Caco-2 (cell line): Measurements from ENCODE around the gene RNF167. TPM values are rescaled to one million over a fixed set of nuclear protein-coding genes. Genes with fewer than 3 reads are reported as not detected.
"Not testable (repeated sequence)": the region's sequence is repeated elsewhere in the genome, so short reads cannot be mapped to it uniquely, and the experiment has no call there.

Experiments used
- BruUV-seq: library from RNA; stranded (reverse); fragments of 400-500 nt; replicated peaks from 2 replicates; lab custom pipeline; 2021; lab: Mats Ljungman, UMichigan
- CTCF ChIA-PET: fragments of 300-600 bp; sonication (Branson Sonifier 250); formaldehyde crosslinking; loops from one replicate; lab custom pipeline; 2022; ENCODE audit warnings: antibody characterized with exemption; lab: Charles Lee
- POLR2A ChIA-PET: fragments of 300-600 bp; sonication (Branson Sonifier 250); formaldehyde crosslinking; loops from one replicate; lab custom pipeline; 2022; ENCODE audit warnings: antibody characterized with exemption; lab: Charles Lee
- DNase-seq, 2 experiments: peaks; one replicate each; pipeline versions ENCODE4 v3.0.0 to v3.0.0-alpha.2; 2020 to 2022
- H3K27me3 ChIP-seq: replicated peaks from 2 replicates; pipeline ENCODE4 v1.6.0; 2011; ENCODE audit warnings: low read length; ENCODE audit not compliant: control insufficient read depth, insufficient read depth
- H3K36me3 ChIP-seq: 2 replicates; pipeline ENCODE4 v1.5.1; 2011; ENCODE audit warnings: low read length; ENCODE audit not compliant: control insufficient read depth, insufficient read depth
- H3K4me1 ChIP-seq: fragments of 250-450 bp; sonication (Bioruptor Pico); 2 replicates; pipeline ENCODE4 v1.5.1; 2020; ENCODE audit warnings: mild to moderate bottlenecking
- H3K4me3 ChIP-seq: 2 replicates; pipeline ENCODE4 v1.5.1; 2011; ENCODE audit warnings: low read depth, mild to moderate bottlenecking, control low read depth, low read length
- H3K9me3 ChIP-seq: fragments of 250-450 bp; sonication (Bioruptor Pico); 2 replicates; pipeline ENCODE4 v1.5.1; 2020; ENCODE audit warnings: mild to moderate bottlenecking, moderate library complexity
- H3K27ac Mint-ChIP-seq: one replicate; pipeline ENCODE4 v1.8.0; 2022; ENCODE audit warnings: mixed read lengths; ENCODE audit not compliant: unreplicated experiment
- H3K27me3 Mint-ChIP-seq: one replicate; pipeline ENCODE4 v1.8.0; 2022; ENCODE audit warnings: mixed read lengths; ENCODE audit not compliant: insufficient read depth, unreplicated experiment
- H3K36me3 Mint-ChIP-seq: one replicate; pipeline ENCODE4 v1.8.0; 2022; ENCODE audit warnings: mild to moderate bottlenecking, mixed read lengths; ENCODE audit not compliant: insufficient read depth, unreplicated experiment
- H3K4me1 Mint-ChIP-seq: one replicate; pipeline ENCODE4 v1.8.0; 2022; ENCODE audit warnings: low read depth, mixed read lengths; ENCODE audit not compliant: unreplicated experiment
- H3K4me3 Mint-ChIP-seq: one replicate; pipeline ENCODE4 v1.8.0; 2022; ENCODE audit warnings: mild to moderate bottlenecking, moderate library complexity, mixed read lengths; ENCODE audit not compliant: unreplicated experiment
- H3K9me3 Mint-ChIP-seq: one replicate; pipeline ENCODE4 v1.8.0; 2022; ENCODE audit warnings: mixed read lengths; ENCODE audit not compliant: unreplicated experiment
- intact Hi-C: fragments of 100-400 bp; cut with micrococcal nuclease; formaldehyde crosslinking; loops from one replicate; pipeline ENCODE4 v1.10.0; 2022; ENCODE audit not compliant: unreplicated experiment
- total RNA-seq: library from RNA; stranded (reverse); gene quantifications from 2 replicates; pipeline ENCODE4 v1.2.3, GENCODE V29; 2022
- TF ChIP-seq, protein P1 (sequence below), 2 experiments: fragments of 200-600 bp in 1 of 2; IDR thresholded peaks; 1 replicate in 1 of 2; 2 replicates in 1 of 2; pipeline versions ENCODE4 v1.5.1 to v1.8.0; 2011 to 2022; ENCODE audit warnings: antibody characterized with exemption in 1 of 2, control low read depth in 1 of 2, inconsistent platforms in 1 of 2, low read depth in 1 of 2, low read length in 1 of 2, mild to moderate bottlenecking in 1 of 2, moderate library complexity in 1 of 2; ENCODE audit not compliant: insufficient read depth in 1 of 2, severe bottlenecking in 1 of 2, unreplicated experiment in 1 of 2

The RNF167 gene
- total RNA-seq, 1 experiment from 2014 or later, result 60.9 TPM

DNA sequence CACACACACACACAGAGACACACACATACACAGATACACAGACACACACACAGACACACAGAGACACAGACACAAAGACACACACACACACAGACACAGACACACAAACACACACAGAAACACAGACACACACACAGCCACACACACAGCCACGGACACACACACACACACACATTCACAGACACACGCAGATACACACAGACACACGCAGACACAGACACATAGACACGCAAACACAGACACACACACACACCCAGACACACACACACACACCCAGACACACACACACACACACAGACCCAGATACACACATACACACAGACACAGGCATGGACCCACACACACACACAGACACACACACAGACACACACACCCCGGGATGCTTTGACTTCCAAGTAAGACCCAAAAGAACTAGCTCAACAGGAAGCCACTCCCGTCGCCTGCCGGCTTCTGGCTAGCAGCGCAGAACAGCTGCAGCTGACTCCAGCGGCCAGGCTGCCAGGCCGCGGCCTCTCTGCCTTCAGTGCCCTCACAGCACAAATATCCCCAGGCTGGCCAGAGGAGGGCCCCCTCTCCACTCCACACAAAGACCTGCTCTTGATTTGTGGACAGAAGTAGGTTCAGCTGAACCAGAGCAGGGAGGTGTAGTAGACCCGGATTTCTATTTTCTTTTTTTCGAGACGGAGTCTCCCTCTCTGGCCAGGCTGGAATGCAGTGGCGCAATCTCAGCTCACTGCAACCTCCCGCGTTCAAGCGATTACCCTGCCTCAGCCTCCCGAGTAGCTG, 31.2 kb upstream of the RNF167 start:
- Mint-ChIP-seq H3K27ac (no peak overlapping the region), H3K9me3 (no peaks in the 10 kb centered on the region), H3K4me3 (no peak overlapping the region), H3K36me3 (no peaks in the 10 kb centered on the region), H3K4me1 (no peaks in the 10 kb centered on the region), H3K27me3 (no peaks in the 10 kb centered on the region)
- Histone ChIP-seq H3K4me1 (peaks cover 6% of the 10 kb centered on the region), H3K4me3 (no peak overlapping the region), H3K36me3 (no peaks in the 10 kb centered on the region), H3K9me3 (no peaks in the 10 kb centered on the region), H3K27me3 (no peaks in the 10 kb centered on the region)
- peak; percentile 80 to 86 for DNase-seq
- intact Hi-C loops, result loop anchor here (1.0 kb wide), 1 partner anchor 30 kb away; no protein-coding TSS in a partner anchor
- TF ChIP-seq, protein P1, sequence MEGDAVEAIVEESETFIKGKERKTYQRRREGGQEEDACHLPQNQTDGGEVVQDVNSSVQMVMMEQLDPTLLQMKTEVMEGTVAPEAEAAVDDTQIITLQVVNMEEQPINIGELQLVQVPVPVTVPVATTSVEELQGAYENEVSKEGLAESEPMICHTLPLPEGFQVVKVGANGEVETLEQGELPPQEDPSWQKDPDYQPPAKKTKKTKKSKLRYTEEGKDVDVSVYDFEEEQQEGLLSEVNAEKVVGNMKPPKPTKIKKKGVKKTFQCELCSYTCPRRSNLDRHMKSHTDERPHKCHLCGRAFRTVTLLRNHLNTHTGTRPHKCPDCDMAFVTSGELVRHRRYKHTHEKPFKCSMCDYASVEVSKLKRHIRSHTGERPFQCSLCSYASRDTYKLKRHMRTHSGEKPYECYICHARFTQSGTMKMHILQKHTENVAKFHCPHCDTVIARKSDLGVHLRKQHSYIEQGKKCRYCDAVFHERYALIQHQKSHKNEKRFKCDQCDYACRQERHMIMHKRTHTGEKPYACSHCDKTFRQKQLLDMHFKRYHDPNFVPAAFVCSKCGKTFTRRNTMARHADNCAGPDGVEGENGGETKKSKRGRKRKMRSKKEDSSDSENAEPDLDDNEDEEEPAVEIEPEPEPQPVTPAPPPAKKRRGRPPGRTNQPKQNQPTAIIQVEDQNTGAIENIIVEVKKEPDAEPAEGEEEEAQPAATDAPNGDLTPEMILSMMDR (IDR thresholded peaks at IDR 0.05; ENCODE audit: insufficient read depth in 1 of 2, low read depth in 1 of 2, low read length in 1 of 2, severe bottlenecking in 1 of 2, unreplicated experiment in 1 of 2), result peak; percentile 47 to 52
- ChIA-PET CTCF (interaction anchor here (0.6 to 2.2 kb wide), 7 partner anchors 26 to 156 kb away, joined by 3 to 19 read pairs (median 4); partner anchors contain the start of genes CAMTA2, RNF167, SLC25A11 and SPAG7), POLR2A (interaction anchor here (0.6 to 1.9 kb wide), 3 partner anchors 31 to 119 kb away, joined by 6 to 19 read pairs (median 10); partner anchors contain the start of genes RNF167, SLC25A11 and SPAG7)
- no TSS peak for BruUV-seq

DNA sequence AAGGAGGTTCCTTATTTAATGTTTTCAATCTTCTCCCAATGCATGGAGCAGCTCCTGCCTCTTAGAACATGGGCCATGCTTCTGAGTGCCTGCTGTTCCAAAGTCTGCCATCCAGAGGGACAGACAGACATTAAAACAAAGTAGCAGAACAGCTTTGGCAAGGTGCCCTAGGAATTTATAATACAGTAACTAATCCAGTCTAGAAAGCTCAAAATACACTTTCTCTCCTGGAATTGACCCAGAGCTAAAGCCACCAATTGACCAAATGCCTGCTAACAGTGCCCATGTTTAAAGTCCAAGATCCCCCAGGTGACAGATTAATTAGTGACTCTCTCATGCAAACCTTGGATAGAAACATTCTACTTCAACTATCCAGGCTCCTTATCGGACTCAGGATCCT, 26.1 kb upstream of the RNF167 start:
- H3K4me1 ChIP-seq, result peaks cover 6% of the 10 kb centered on the region
- no peaks in the 10 kb centered on the region for H3K36me3 Mint-ChIP-seq
- TF ChIP-seq, protein P1 (IDR thresholded peaks at IDR 0.05; ENCODE audit: insufficient read depth in 1 of 2, low read depth in 1 of 2, low read length in 1 of 2, severe bottlenecking in 1 of 2, unreplicated experiment in 1 of 2), result no peak
- no peak overlapping the region for H3K4me3 ChIP-seq
- H3K9me3 ChIP-seq, result no peaks in the 10 kb centered on the region
- no peaks in the 10 kb centered on the region for H3K4me1 Mint-ChIP-seq
- no peak for DNase-seq
- no peaks in the 10 kb centered on the region for H3K27me3 Mint-ChIP-seq
- CTCF ChIA-PET, result interaction anchor here (0.5 to 1.5 kb wide), 2 partner anchors 11 to 43 kb away, joined by 3 to 8 read pairs; partner anchors contain the start of gene CHRNE
- no peaks in the 10 kb centered on the region for H3K27me3 ChIP-seq
- H3K9me3 Mint-ChIP-seq, result no peaks in the 10 kb centered on the region
- no peak overlapping the region for H3K4me3 Mint-ChIP-seq
- intact Hi-C loops, result no loop called here
- POLR2A ChIA-PET, result interaction anchor here (0.9 kb wide), 1 partner anchor 26 kb away, joined by 3 read pairs; the partner anchor contains the start of genes RNF167 and SLC25A11
- no TSS peak for BruUV-seq
- H3K36me3 ChIP-seq, result no peaks in the 10 kb centered on the region
- no peak overlapping the region for H3K27ac Mint-ChIP-seq

DNA sequence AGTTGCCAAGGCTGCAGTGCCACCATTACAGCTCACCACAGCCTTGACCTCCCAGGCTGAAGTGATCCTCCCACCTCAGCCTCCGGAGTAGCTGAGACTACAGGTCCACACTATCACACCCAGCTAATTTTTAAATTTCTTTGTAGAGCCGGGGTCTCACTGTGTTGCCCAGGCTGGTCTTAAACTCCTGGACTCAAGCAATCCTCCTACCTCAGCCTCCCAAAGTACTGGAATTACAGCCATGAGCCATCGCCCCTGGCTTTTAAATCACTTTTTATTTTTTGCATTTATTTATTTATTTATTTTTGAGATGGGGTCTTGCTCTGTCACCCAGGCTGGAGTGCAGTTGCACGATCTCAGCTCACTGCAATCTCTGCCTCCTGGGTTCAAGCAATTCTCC, 25.5 kb upstream of the RNF167 start:
- DNase-seq, intact Hi-C loops, H3K4me1 Mint-ChIP-seq, H3K36me3 ChIP-seq, H3K27ac Mint-ChIP-seq, POLR2A ChIA-PET, H3K27me3 ChIP-seq, H3K9me3 ChIP-seq, H3K4me3 ChIP-seq, H3K36me3 Mint-ChIP-seq, H3K4me1 ChIP-seq, H3K9me3 Mint-ChIP-seq, H3K27me3 Mint-ChIP-seq, BruUV-seq, H3K4me3 Mint-ChIP-seq: not testable (repeated sequence)
- CTCF ChIA-PET, result interaction anchor here (0.5 to 1.5 kb wide), 2 partner anchors 11 to 44 kb away, joined by 3 to 8 read pairs; partner anchors contain the start of gene CHRNE
